Stimulated activated CD4-positive, alpha-beta T cell treated with anti-CD3 and anti-CD28 coated beads, Interleukin-12 subunit alpha, Interleukin-12 subunit beta, amount 100 ng/mL, for 4 hours (primary cell): ENCODE results near the gene UBASH3A.

Experiments used
- DNase-seq: peaks from one replicate; pipeline ENCODE4 v3.0.0-alpha.2; 2020

UBASH3A gene

GRCh38 chr21:42374864-42375499 is 28.7 kb upstream of the UBASH3A start:
- no peak for DNase-seq

- DNase-seq = no peak
Measured at GRCh38 chr21:42375506-42375905, 28.2 kb upstream of the UBASH3A start.

GRCh38 chr21:42375966-42376337 is 27.8 kb upstream of the UBASH3A start:
- no peak for DNase-seq

GRCh38 chr21:42376338-42376982 is 27.2 kb upstream of the UBASH3A start:
- no peak for DNase-seq

GRCh38 chr21:42377211-42377950 is 26.3 kb upstream of the UBASH3A start:
- DNase-seq = no peak

GRCh38 chr21:42377951-42378340 is 25.8 kb upstream of the UBASH3A start:
- no peak for DNase-seq

- no peak for DNase-seq
Measured at GRCh38 chr21:42378418-42378817, 25.3 kb upstream of the UBASH3A start.

- DNase-seq = no peak
Measured at GRCh38 chr21:42379426-42380215, 24.1 kb upstream of the UBASH3A start.

- DNase-seq = no peak
Measured at GRCh38 chr21:42381347-42381984, 22.2 kb upstream of the UBASH3A start.

- no peak for DNase-seq
Measured at GRCh38 chr21:42382915-42383314, 20.8 kb upstream of the UBASH3A start.

GRCh38 chr21:42383331-42383730 is 20.4 kb upstream of the UBASH3A start:
- no peak for DNase-seq

- no peak for DNase-seq
Measured at GRCh38 chr21:42384156-42384945, 19.4 kb upstream of the UBASH3A start.

GRCh38 chr21:42384989-42385388 is 18.7 kb upstream of the UBASH3A start:
- DNase-seq = no peak

GRCh38 chr21:42385619-42386018 is 18.1 kb upstream of the UBASH3A start:
- no peak for DNase-seq

- no peak for DNase-seq
Measured at GRCh38 chr21:42386034-42386591, 17.6 kb upstream of the UBASH3A start.

- DNase-seq = no peak
Measured at GRCh38 chr21:42387164-42387563, 16.5 kb upstream of the UBASH3A start.

- DNase-seq = no peak
Measured at GRCh38 chr21:42387843-42388340, 15.8 kb upstream of the UBASH3A start.

GRCh38 chr21:42388740-42389448 is 14.8 kb upstream of the UBASH3A start:
- no peak for DNase-seq

- no peak for DNase-seq
Measured at GRCh38 chr21:42389449-42389835, 14.3 kb upstream of the UBASH3A start.

- DNase-seq = no peak
Measured at GRCh38 chr21:42390193-42390592, 13.5 kb upstream of the UBASH3A start.

- DNase-seq = no peak
Measured at GRCh38 chr21:42390696-42391095, 13.0 kb upstream of the UBASH3A start.
